HEK293 (cell line): ENCODE data around the gene AGK.

Experiments
- CTCF ChIA-PET: fragments of 350-600 bp; formaldehyde crosslinking; extraction: SDS; loops from one replicate; lab custom pipeline; 2021; ENCODE audit warnings: antibody characterized with exemption; lab: Yijun Ruan, JAX
- POLR2A ChIA-PET: fragments of 300-600 bp; formaldehyde crosslinking; extraction: SDS; loops from one replicate; lab custom pipeline; 2020; ENCODE audit warnings: antibody characterized with exemption, inconsistent platforms; lab: Yijun Ruan, JAX
- H3K27ac ChIP-seq: fragments of 200-500 bp; sonication (Bioruptor generic); 2 replicates; pipeline ENCODE4 v1.5.1; 2014; ENCODE audit warnings: low read depth, low read length, control low read depth, inconsistent platforms; ENCODE audit errors: extremely low read depth
- H3K36me3 ChIP-seq, 2 experiments: fragments of 200-500 bp in 1 of 2; sonication (Bioruptor generic) in 1 of 2; 1 replicate in 1 of 2; 2 replicates in 1 of 2; pipeline ENCODE4 v1.5.1; 2014 to 2017; ENCODE audit warnings: inconsistent platforms in 2 of 2, low read length in 2 of 2; ENCODE audit not compliant: control insufficient read depth in 2 of 2, insufficient read depth in 1 of 2
- H3K4me1 ChIP-seq: fragments of 200-500 bp; sonication (Bioruptor generic); 2 replicates; pipeline ENCODE4 v1.5.1; 2014; ENCODE audit warnings: mild to moderate bottlenecking, low read length, inconsistent platforms; ENCODE audit not compliant: control insufficient read depth, insufficient read depth
- H3K4me3 ChIP-seq: 2 replicates; pipeline ENCODE4 v1.5.1; 2011; ENCODE audit warnings: low read depth, mild to moderate bottlenecking, control low read depth, low read length, moderate library complexity
- H3K9me3 ChIP-seq: fragments of 200-500 bp; sonication (Bioruptor generic); 2 replicates; pipeline ENCODE4 v1.5.1; 2014; ENCODE audit warnings: low read depth, low read length, inconsistent platforms; ENCODE audit not compliant: control insufficient read depth, insufficient read depth
- ELK4 ChIP-seq: IDR thresholded peaks from 2 replicates; pipeline ENCODE4 v1.6.1; 2011; ENCODE audit warnings: mild to moderate bottlenecking, low read depth, low read length, borderline replicate concordance
- SP2 ChIP-seq: fragments of 450-650 bp; formaldehyde crosslinking; IDR thresholded peaks from 2 replicates; pipeline ENCODE4 v1.5.1; 2016; ENCODE audit warnings: missing biosample characterization, missing genetic modification characterization
- ZBTB10 ChIP-seq: fragments of 450-650 bp; formaldehyde crosslinking; IDR thresholded peaks from 2 replicates; pipeline ENCODE4 v1.5.1; 2016; ENCODE audit warnings: missing biosample characterization, missing genetic modification characterization
- ZBTB11 ChIP-seq: fragments of 450-650 bp; formaldehyde crosslinking; conservative IDR thresholded peaks from 2 replicates; pipeline ENCODE4 v1.5.1; 2016; ENCODE audit warnings: low read depth, missing biosample characterization, missing genetic modification characterization
- ZBTB21 ChIP-seq: fragments of 450-650 bp; formaldehyde crosslinking; IDR thresholded peaks from 2 replicates; pipeline ENCODE4 v1.5.1; 2017; ENCODE audit warnings: missing biosample characterization, missing genetic modification characterization
- ZBTB48 ChIP-seq: fragments of 450-650 bp; formaldehyde crosslinking; IDR thresholded peaks from 2 replicates; pipeline ENCODE4 v1.5.1; 2016; ENCODE audit warnings: missing biosample characterization, missing genetic modification characterization
- ZFHX2 ChIP-seq: fragments of 450-650 bp; formaldehyde crosslinking; conservative IDR thresholded peaks from 2 replicates; pipeline ENCODE4 v1.5.1; 2016; ENCODE audit warnings: missing biosample characterization, missing genetic modification characterization
- ZNF157 ChIP-seq: fragments of 450-650 bp; formaldehyde crosslinking; IDR thresholded peaks from 2 replicates; pipeline ENCODE4 v1.5.1; 2016; ENCODE audit warnings: missing biosample characterization, missing genetic modification characterization
- ZNF169 ChIP-seq: fragments of 450-650 bp; formaldehyde crosslinking; IDR thresholded peaks from 2 replicates; pipeline ENCODE4 v1.5.1; 2016; ENCODE audit warnings: missing biosample characterization, missing genetic modification characterization
- ZNF2 ChIP-seq: fragments of 450-650 bp; formaldehyde crosslinking; IDR thresholded peaks from 2 replicates; pipeline ENCODE4 v1.5.1; 2016; ENCODE audit warnings: missing biosample characterization, missing genetic modification characterization
- ZNF560 ChIP-seq: fragments of 450-650 bp; formaldehyde crosslinking; IDR thresholded peaks from 2 replicates; pipeline ENCODE4 v1.5.1; 2017; ENCODE audit warnings: missing biosample characterization, missing genetic modification characterization, borderline replicate concordance
- ZNF585B ChIP-seq: fragments of 450-650 bp; formaldehyde crosslinking; IDR thresholded peaks from 2 replicates; pipeline ENCODE4 v1.5.1; 2016; ENCODE audit warnings: missing biosample characterization, missing genetic modification characterization
- ZNF600 ChIP-seq: fragments of 450-650 bp; formaldehyde crosslinking; IDR thresholded peaks from 2 replicates; pipeline ENCODE4 v1.5.1; 2016; ENCODE audit warnings: missing biosample characterization, missing genetic modification characterization
- ZNF623 ChIP-seq: fragments of 450-650 bp; formaldehyde crosslinking; IDR thresholded peaks from 2 replicates; pipeline ENCODE4 v1.5.1; 2016; ENCODE audit warnings: missing biosample characterization, missing genetic modification characterization
- ZNF639 ChIP-seq: fragments of 450-650 bp; formaldehyde crosslinking; IDR thresholded peaks from 2 replicates; pipeline ENCODE4 v1.5.1; 2016; ENCODE audit warnings: missing biosample characterization, missing genetic modification characterization
- ZNF776 ChIP-seq: fragments of 450-650 bp; formaldehyde crosslinking; IDR thresholded peaks from 2 replicates; pipeline ENCODE4 v1.5.0; 2017; ENCODE audit warnings: missing biosample characterization, missing genetic modification characterization, borderline replicate concordance
- ZNF837 ChIP-seq: fragments of 450-650 bp; formaldehyde crosslinking; IDR thresholded peaks from 2 replicates; pipeline ENCODE4 v1.5.1; 2016; ENCODE audit warnings: missing biosample characterization, missing genetic modification characterization

The AGK gene

DNA sequence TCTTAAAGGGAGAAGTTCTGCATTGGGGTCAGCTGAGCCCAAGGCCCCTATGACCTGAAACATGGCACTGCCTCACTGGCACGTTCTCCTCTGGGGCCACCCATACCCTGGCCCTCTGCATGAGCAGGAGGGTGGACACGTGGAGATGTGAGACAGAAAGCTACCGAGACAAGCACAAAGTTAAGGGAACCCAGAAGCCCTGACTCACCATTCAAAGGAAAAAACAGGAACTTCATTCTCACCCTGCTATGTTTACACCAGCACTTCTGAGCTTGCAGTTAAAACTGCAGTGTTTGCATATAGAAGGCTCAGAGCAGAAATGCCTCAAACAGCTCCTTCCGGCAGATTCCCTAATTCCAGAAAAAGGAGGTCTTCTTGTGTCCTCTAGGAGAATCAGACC is 109.0 kb downstream of the AGK start:
- Histone ChIP-seq H3K9me3 (no peaks in the 10 kb centered on the region), H3K4me1 (no peaks in the 10 kb centered on the region), H3K4me3 (no peak overlapping the region), H3K36me3 (peaks cover 0 to 82% of the 10 kb centered on the region in 2 experiments; a peak in 1 of 3 replicates), H3K27ac (no peak overlapping the region)
- ChIA-PET POLR2A (no interaction called here), CTCF (interaction anchor here (0.6 to 1.3 kb wide), 2 partner anchors 26 to 155 kb away, joined by 3 read pairs; no protein-coding TSS in a partner anchor)
- TF ChIP-seq ZBTB21 (tag by site-specific recombination) (no peak), ELK4 (no peak), ZNF560 (tag by site-specific recombination) (no peak), ZNF585B (tag by site-specific recombination) (no peak), ZNF600 (no peak), ZFHX2 (tag by site-specific recombination) (no peak), ZNF157 (no peak), SP2 (tag by site-specific recombination) (no peak), ZNF2 (tag by site-specific recombination) (no peak), ZBTB11 (tag by site-specific recombination) (no peak), ZBTB10 (tag by site-specific recombination) (no peak), ZBTB48 (no peak), ZNF639 (tag by site-specific recombination) (no peak), ZNF837 (tag by site-specific recombination) (no peak), ZNF169 (tag by site-specific recombination) (no peak), ZNF776 (tag by site-specific recombination) (no peak), ZNF623 (tag by site-specific recombination) (no peak)
